ENCODE measurements around the gene PRKCZ. TPM values are rescaled to one million over a fixed set of nuclear protein-coding genes. Genes with fewer than 3 reads are reported as not detected.
A peak's percentile ranks its signal among the peaks of the same experiment; 100 is the strongest.

PRKCZ gene
- total RNA-seq, 1 donor = 0.72 TPM

DNA sequence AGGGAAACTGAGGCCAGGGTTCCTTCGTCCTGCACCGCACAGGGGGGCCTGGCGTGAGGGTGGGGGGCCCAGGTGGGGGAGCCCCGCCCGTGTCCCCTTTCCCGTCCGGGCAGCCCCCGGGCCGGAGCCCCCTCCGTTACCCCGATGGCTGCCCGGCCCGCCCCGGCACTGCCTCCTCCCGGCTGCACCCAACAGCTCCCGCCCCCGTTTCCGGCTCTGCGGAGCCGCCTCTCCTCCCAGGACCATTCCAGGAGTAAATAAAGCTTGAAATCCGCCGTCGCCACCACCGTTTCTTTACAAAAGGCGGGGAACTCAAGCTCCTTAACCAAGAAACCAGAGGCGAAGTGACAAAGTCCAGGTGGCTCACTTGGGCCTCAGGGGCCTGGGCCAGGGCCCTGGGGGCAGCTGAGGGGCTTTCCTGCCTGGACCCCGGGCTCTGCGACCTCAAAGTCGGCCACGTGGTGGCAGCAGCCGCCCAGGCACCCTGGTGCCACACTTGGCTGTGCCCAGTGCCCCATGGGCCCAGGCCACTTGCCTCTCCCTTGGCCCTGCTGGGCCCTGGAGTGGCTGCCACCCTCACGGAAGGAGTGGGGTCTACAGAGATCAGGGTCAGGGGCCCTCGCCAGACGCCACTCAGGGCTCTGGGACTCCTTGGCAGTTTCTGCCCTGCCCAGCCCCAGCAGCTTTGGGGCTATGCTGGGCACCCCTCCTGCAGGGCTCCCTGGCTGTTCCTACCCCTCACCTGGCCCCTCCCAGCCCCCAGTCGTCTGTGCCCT, 144.9 kb downstream of the PRKCZ start:
- Histone ChIP-seq H3K9me3 (ENCODE audit: low read depth, low read length) (no peaks in the 10 kb centered on the region), H3K27me3 (ENCODE audit: insufficient read depth, low read length) (no peaks in the 10 kb centered on the region), H3K4me2 (ENCODE audit: insufficient read depth, low read length) (peak overlapping the region; percentile 79), H2AFZ (ENCODE audit: low read length) (peak overlapping the region; percentile 47), H3K79me2 (ENCODE audit: insufficient read depth, low read length) (peaks cover 40% of the 10 kb centered on the region), H3K36me3 (ENCODE audit: insufficient read depth, low read length) (no peaks in the 10 kb centered on the region), H3K27ac (ENCODE audit: low read depth, low read length) (peak overlapping the region; percentile 40), H4K20me1 (ENCODE audit: insufficient read depth, low read length) (peaks cover 2% of the 10 kb centered on the region), H3K4me3 (ENCODE audit: insufficient read depth, low read length) (peak overlapping the region; percentile 70), H3K4me1 (ENCODE audit: insufficient read depth, low read length) (peaks cover 17% of the 10 kb centered on the region)
- peak; percentile 100 for DNase-seq (ENCODE audit: insufficient read length, low spot score, missing footprints)
- TF ChIP-seq CTCF (IDR thresholded peaks at IDR 0.05; ENCODE audit: extremely low read depth, low read depth, low read length) = peak; percentile 86

DNA sequence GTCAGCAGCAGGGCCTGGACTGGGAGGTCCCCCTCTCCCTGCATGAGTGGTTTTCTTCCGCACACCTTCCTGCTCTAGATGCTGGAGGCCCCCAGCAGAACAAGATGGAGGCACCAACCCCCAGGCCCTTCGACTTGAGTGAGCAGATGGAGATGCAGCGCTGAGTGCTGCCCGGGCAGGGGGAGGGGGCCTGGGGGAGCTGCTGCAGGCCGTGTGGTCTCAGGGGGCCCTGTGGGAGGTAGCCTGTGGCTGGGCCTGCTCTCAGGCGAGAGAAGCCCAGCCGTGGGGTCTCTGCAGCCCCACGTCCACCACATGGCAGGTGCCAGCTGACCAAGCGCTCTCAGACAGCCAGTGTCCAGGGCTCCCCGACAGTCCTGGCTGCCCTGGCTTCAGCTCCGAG, 145.6 kb downstream of the PRKCZ start:
- no peak overlapping the region for H2AFZ ChIP-seq (ENCODE audit: low read length)
- no peaks in the 10 kb centered on the region for H4K20me1 ChIP-seq (ENCODE audit: insufficient read depth, low read length)
- no peak overlapping the region for H3K4me3 ChIP-seq (ENCODE audit: insufficient read depth, low read length)
- no peak overlapping the region for H3K27ac ChIP-seq (ENCODE audit: low read depth, low read length)
- peaks cover 39% of the 10 kb centered on the region for H3K79me2 ChIP-seq (ENCODE audit: insufficient read depth, low read length)
- H3K36me3 ChIP-seq (ENCODE audit: insufficient read depth, low read length) = no peaks in the 10 kb centered on the region
- no peaks in the 10 kb centered on the region for H3K27me3 ChIP-seq (ENCODE audit: insufficient read depth, low read length)
- peaks cover 10% of the 10 kb centered on the region for H3K4me1 ChIP-seq (ENCODE audit: insufficient read depth, low read length)
- DNase-seq (ENCODE audit: insufficient read length, low spot score, missing footprints) = peak; percentile 83
- TF ChIP-seq CTCF (IDR thresholded peaks at IDR 0.05; ENCODE audit: extremely low read depth, low read depth, low read length) = no peak
- H3K4me2 ChIP-seq (ENCODE audit: insufficient read depth, low read length) = no peak overlapping the region
- H3K9me3 ChIP-seq (ENCODE audit: low read depth, low read length) = no peaks in the 10 kb centered on the region

DNA sequence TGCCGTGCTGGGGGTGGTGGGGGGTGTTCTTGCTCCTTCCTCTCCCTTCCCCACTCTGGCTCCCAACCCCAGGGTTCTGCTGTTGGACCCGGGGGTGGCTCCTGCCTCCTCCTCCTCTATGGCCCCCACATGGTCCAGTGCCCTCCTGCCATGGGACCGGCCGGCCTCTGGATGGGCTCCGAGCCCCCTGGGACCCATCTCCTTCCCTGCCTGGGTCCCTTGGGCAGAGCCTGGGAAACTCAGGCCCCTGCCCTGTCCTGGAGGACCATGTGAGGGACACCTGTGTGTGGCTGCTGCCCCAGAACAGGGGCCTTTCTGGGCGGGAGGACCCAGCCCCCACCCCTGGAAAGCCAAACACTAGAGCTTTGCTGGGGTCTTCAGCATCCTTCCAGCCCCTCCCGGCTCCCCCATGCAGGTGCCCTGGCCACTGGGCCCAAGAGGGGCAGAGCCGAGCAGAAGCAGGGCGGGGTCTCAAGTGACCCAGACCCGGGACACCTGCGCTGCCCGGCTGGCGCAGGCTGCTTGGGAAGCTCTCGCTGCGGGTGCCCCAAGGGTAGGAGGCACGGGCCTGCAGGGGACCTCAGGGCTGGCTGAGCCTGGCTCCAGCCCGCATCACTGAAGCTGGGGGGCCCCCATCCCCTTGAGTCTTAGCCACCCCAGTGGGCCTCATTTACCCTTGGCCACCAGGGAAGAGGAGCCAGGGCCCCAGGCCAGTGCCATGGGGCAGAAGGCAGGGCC, 146.9 kb downstream of the PRKCZ start:
- Histone ChIP-seq H3K79me2 (ENCODE audit: insufficient read depth, low read length) (peaks cover 28% of the 10 kb centered on the region), H3K27me3 (ENCODE audit: insufficient read depth, low read length) (no peaks in the 10 kb centered on the region), H2AFZ (ENCODE audit: low read length) (no peak overlapping the region), H3K9me3 (ENCODE audit: low read depth, low read length) (no peaks in the 10 kb centered on the region), H3K27ac (ENCODE audit: low read depth, low read length) (no peak overlapping the region), H4K20me1 (ENCODE audit: insufficient read depth, low read length) (no peaks in the 10 kb centered on the region), H3K4me1 (ENCODE audit: insufficient read depth, low read length) (peaks cover 8% of the 10 kb centered on the region), H3K36me3 (ENCODE audit: insufficient read depth, low read length) (no peaks in the 10 kb centered on the region), H3K4me3 (ENCODE audit: insufficient read depth, low read length) (no peak overlapping the region), H3K4me2 (ENCODE audit: insufficient read depth, low read length) (no peak overlapping the region)
- no peak for DNase-seq (ENCODE audit: insufficient read length, low spot score, missing footprints)
- no peak for TF ChIP-seq CTCF (IDR thresholded peaks at IDR 0.05; ENCODE audit: extremely low read depth, low read depth, low read length)

DNA sequence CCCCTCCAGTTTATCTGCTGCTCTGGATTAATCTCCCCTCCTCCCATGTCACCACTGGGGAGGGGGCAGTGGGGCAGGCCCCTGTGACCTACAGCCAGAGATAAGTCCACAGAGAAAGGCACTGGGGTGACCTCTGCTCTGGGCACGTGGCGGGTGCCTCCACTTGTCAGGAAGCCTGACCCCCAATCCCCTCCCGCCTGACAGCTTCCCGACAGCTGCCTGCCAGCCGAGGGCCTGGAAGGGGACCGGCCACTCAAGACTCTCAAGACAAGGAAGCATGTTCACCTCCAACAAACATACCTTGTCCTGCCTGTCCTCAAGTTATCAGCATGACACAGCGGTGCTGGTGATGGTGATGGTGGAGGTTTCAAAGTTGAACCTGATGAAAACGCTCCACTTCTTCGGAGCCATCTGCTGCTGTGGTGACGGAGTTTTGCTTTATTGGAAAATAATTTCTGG, 147.5 kb downstream of the PRKCZ start:
- no peaks in the 10 kb centered on the region for H3K36me3 ChIP-seq (ENCODE audit: insufficient read depth, low read length)
- H3K79me2 ChIP-seq (ENCODE audit: insufficient read depth, low read length) = peaks cover 22% of the 10 kb centered on the region
- DNase-seq (ENCODE audit: insufficient read length, low spot score, missing footprints) = no peak
- no peak overlapping the region for H3K27ac ChIP-seq (ENCODE audit: low read depth, low read length)
- H3K4me2 ChIP-seq (ENCODE audit: insufficient read depth, low read length) = no peak overlapping the region
- no peak overlapping the region for H3K4me3 ChIP-seq (ENCODE audit: insufficient read depth, low read length)
- H4K20me1 ChIP-seq (ENCODE audit: insufficient read depth, low read length) = no peaks in the 10 kb centered on the region
- H2AFZ ChIP-seq (ENCODE audit: low read length) = no peak overlapping the region
- no peaks in the 10 kb centered on the region for H3K27me3 ChIP-seq (ENCODE audit: insufficient read depth, low read length)
- peaks cover 8% of the 10 kb centered on the region for H3K4me1 ChIP-seq (ENCODE audit: insufficient read depth, low read length)
- no peaks in the 10 kb centered on the region for H3K9me3 ChIP-seq (ENCODE audit: low read depth, low read length)
- no peak for TF ChIP-seq CTCF (IDR thresholded peaks at IDR 0.05; ENCODE audit: extremely low read depth, low read depth, low read length)

All from osteoblast (primary cell).